ENCODE results near the gene DDX25. TPM values are rescaled to one million over a fixed set of nuclear protein-coding genes. Genes with fewer than 3 reads are reported as not detected.

Gene DDX25
- total RNA-seq: not detected in 2 replicates

GRCh38 chr11:125903711-125904659 lies at the start of gene DDX25:
Gene DDX25 (plus strand): TSS chr11:125904508. CDS start chr11:125904518, 10 bp downstream.

GRCh38 chr11:125887373-125888324 lies 16.7 kb upstream of the DDX25 start, which contains the start of gene HYLS1:
Gene HYLS1 (plus strand): TSS chr11:125887668. CDS start chr11:125899369, 11,701 bp downstream.

GRCh38 chr11:125902927-125903710 lies 1.2 kb upstream of the DDX25 start, which contains the start of gene PUS3:
Gene PUS3 (minus strand): TSS chr11:125903206. CDS start chr11:125896284, 6,922 bp downstream.

GRCh38 chr11:125945797-125946520 lies 41.7 kb downstream of the DDX25 start, which contains the start of gene VSIG10L2:
Gene VSIG10L2 (plus strand): TSS chr11:125946044. CDS start chr11:125946056, 12 bp downstream.

Other genes starting within 250 kb of the DDX25 start
- gene ACRV1, start 223.7 kb upstream of the DDX25 start, total RNA-seq: not detected in 2 replicates
- gene PATE1, start 158.2 kb upstream of the DDX25 start, total RNA-seq: not detected in 2 replicates
- gene PATE2, start 125.7 kb upstream of the DDX25 start, total RNA-seq: not detected in 2 replicates
- not detected in 2 replicates for gene PATE3, start 116.4 kb upstream of the DDX25 start, total RNA-seq
- gene PATE4, start 71.2 kb upstream of the DDX25 start, total RNA-seq: not detected in 2 replicates
- gene HYLS1, start 16.8 kb upstream of the DDX25 start, total RNA-seq: 3.9 and 7.2 TPM in 2 replicates
- 10.4 and 11.8 TPM in 2 replicates for gene PUS3, start 1.3 kb upstream of the DDX25 start, total RNA-seq
- gene VSIG10L2, start 41.5 kb downstream of the DDX25 start, total RNA-seq: not detected in 2 replicates
- gene CDON, start 158.4 kb downstream of the DDX25 start, total RNA-seq: 1.6 and 3.8 TPM in 2 replicates